ENCODE measurements around the gene CBLIF.
A peak's percentile ranks its signal among the peaks of the same experiment; 100 is the strongest.
"Not testable (repeated sequence)": the region's sequence is repeated elsewhere in the genome, so short reads cannot be mapped to it uniquely, and the experiment has no call there.

CBLIF gene

GRCh38 chr11:59845399-59845798, at the start of gene CBLIF:
TSS of gene CBLIF (minus strand) at chr11:59845499. CDS start at chr11:59845453, 46 bp downstream.
- H3F3A ChIP-seq (ENCODE audit: low read depth), result no peaks in the 10 kb centered on the region
- no peaks in the 10 kb centered on the region for H3K79me2 ChIP-seq (ENCODE audit: insufficient read depth, low read length)
- H3K4me3 ChIP-seq (ENCODE audit: low read length, poor library complexity, severe bottlenecking), result no peak within 1 kb of the TSS
- no peaks in the 10 kb centered on the region for H3K4me1 ChIP-seq (ENCODE audit: insufficient read depth, low read length, poor library complexity, severe bottlenecking)
- no peaks in the 10 kb centered on the region for H3K27me3 ChIP-seq (ENCODE audit: insufficient read depth, low read length, poor library complexity, severe bottlenecking)
- no peaks in the 10 kb centered on the region for H3K9me2 ChIP-seq (replicated peaks; ENCODE audit: low read depth, low read length)
- no peak within 1 kb of the TSS for H3K4me2 ChIP-seq (ENCODE audit: low read depth, low read length, poor library complexity, severe bottlenecking)
- H4K20me1 ChIP-seq (ENCODE audit: insufficient read depth, low read length, poor library complexity, severe bottlenecking), result no peaks in the 10 kb centered on the region
- TF ChIP-seq CTCF (conservative IDR thresholded peaks at IDR 0.05; ENCODE audit: low read length) (no peak), EZH2phosphoT487 (IDR thresholded peaks at IDR 0.05; ENCODE audit: borderline replicate concordance) (no peak)
- no peak within 1 kb of the TSS for H3K9ac ChIP-seq (ENCODE audit: low read depth, low read length, poor library complexity, severe bottlenecking)
- no peak within 1 kb of the TSS for H2AFZ ChIP-seq (ENCODE audit: low read length)
- H3K9me3 ChIP-seq (ENCODE audit: insufficient read depth, low read depth, low read length), result no peaks in the 10 kb centered on the region
- no peaks in the 10 kb centered on the region for H3K36me3 ChIP-seq (ENCODE audit: insufficient read depth, low read length)

GRCh38 chr11:59894616-59895015, 49.3 kb upstream of the CBLIF start:
- H4K20me1 ChIP-seq (ENCODE audit: insufficient read depth, low read length, poor library complexity, severe bottlenecking), result no peaks in the 10 kb centered on the region
- no peaks in the 10 kb centered on the region for H3K79me2 ChIP-seq (ENCODE audit: insufficient read depth, low read length)
- H3K4me1 ChIP-seq (ENCODE audit: insufficient read depth, low read length, poor library complexity, severe bottlenecking), result peaks cover 16% of the 10 kb centered on the region
- no peak overlapping the region for H3K9ac ChIP-seq (ENCODE audit: low read depth, low read length, poor library complexity, severe bottlenecking)
- H3K9me3 ChIP-seq (ENCODE audit: insufficient read depth, low read depth, low read length), result no peaks in the 10 kb centered on the region; the same call in 1 of the 2 replicates
- H3F3A ChIP-seq (ENCODE audit: low read depth), result no peaks in the 10 kb centered on the region
- H2AFZ ChIP-seq (ENCODE audit: low read length), result no peak overlapping the region
- TF ChIP-seq CTCF (conservative IDR thresholded peaks at IDR 0.05; ENCODE audit: low read length), result no peak
- TF ChIP-seq EZH2phosphoT487 (IDR thresholded peaks at IDR 0.05; ENCODE audit: borderline replicate concordance), result no peak
- H3K4me2 ChIP-seq (ENCODE audit: low read depth, low read length, poor library complexity, severe bottlenecking), result no peak overlapping the region
- no peak overlapping the region for H3K4me3 ChIP-seq (ENCODE audit: low read length, poor library complexity, severe bottlenecking)
- no peaks in the 10 kb centered on the region for H3K36me3 ChIP-seq (ENCODE audit: insufficient read depth, low read length)
- no peaks in the 10 kb centered on the region for H3K9me2 ChIP-seq (replicated peaks; ENCODE audit: low read depth, low read length)
- H3K27me3 ChIP-seq (ENCODE audit: insufficient read depth, low read length, poor library complexity, severe bottlenecking), result no peaks in the 10 kb centered on the region

GRCh38 chr11:59891781-59892181, 46.5 kb upstream of the CBLIF start:
- Histone ChIP-seq H3K4me1 (ENCODE audit: insufficient read depth, low read length, poor library complexity, severe bottlenecking) (peaks cover 10% of the 10 kb centered on the region), H3K9ac (ENCODE audit: low read depth, low read length, poor library complexity, severe bottlenecking) (peak overlapping the region; percentile 27), H3K9me3 (ENCODE audit: insufficient read depth, low read depth, low read length) (no peaks in the 10 kb centered on the region; the same call in 1 of the 2 replicates), H3K4me2 (ENCODE audit: low read depth, low read length, poor library complexity, severe bottlenecking) (no peak overlapping the region), H3F3A (ENCODE audit: low read depth) (no peaks in the 10 kb centered on the region), H3K4me3 (ENCODE audit: low read length, poor library complexity, severe bottlenecking) (no peak overlapping the region), H3K79me2 (ENCODE audit: insufficient read depth, low read length) (no peaks in the 10 kb centered on the region), H2AFZ (ENCODE audit: low read length) (peak overlapping the region; percentile 77; the same call in 1 of the 2 replicates), H3K27me3 (ENCODE audit: insufficient read depth, low read length, poor library complexity, severe bottlenecking) (no peaks in the 10 kb centered on the region), H3K36me3 (ENCODE audit: insufficient read depth, low read length) (no peaks in the 10 kb centered on the region), H3K9me2 (replicated peaks; ENCODE audit: low read depth, low read length) (no peaks in the 10 kb centered on the region), H4K20me1 (ENCODE audit: insufficient read depth, low read length, poor library complexity, severe bottlenecking) (no peaks in the 10 kb centered on the region)
- TF ChIP-seq EZH2phosphoT487 (IDR thresholded peaks at IDR 0.05; ENCODE audit: borderline replicate concordance), result no peak
- no peak for TF ChIP-seq CTCF (conservative IDR thresholded peaks at IDR 0.05; ENCODE audit: low read length)

- not testable (repeated sequence) for H2AFZ ChIP-seq (ENCODE audit: low read length); H3K9me2 ChIP-seq (replicated peaks; ENCODE audit: low read depth, low read length); H3K4me1 ChIP-seq (ENCODE audit: insufficient read depth, low read length, poor library complexity, severe bottlenecking); H3K4me2 ChIP-seq (ENCODE audit: low read depth, low read length, poor library complexity, severe bottlenecking); H3K9me3 ChIP-seq (ENCODE audit: insufficient read depth, low read depth, low read length); H4K20me1 ChIP-seq (ENCODE audit: insufficient read depth, low read length, poor library complexity, severe bottlenecking); H3K36me3 ChIP-seq (ENCODE audit: insufficient read depth, low read length); H3F3A ChIP-seq (ENCODE audit: low read depth); H3K4me3 ChIP-seq (ENCODE audit: low read length, poor library complexity, severe bottlenecking); H3K9ac ChIP-seq (ENCODE audit: low read depth, low read length, poor library complexity, severe bottlenecking); H3K27me3 ChIP-seq (ENCODE audit: insufficient read depth, low read length, poor library complexity, severe bottlenecking); H3K79me2 ChIP-seq (ENCODE audit: insufficient read depth, low read length)
These were observed 41.9 kb upstream of the CBLIF start for GRCh38 chr11:59887156-59887555.
